Bronchial epithelial cell (primary cell): ENCODE results near the gene TMC1. TPM values are rescaled to one million over a fixed set of nuclear protein-coding genes. Genes with fewer than 3 reads are reported as not detected.

Experiments used
- DNase-seq: peaks from one replicate; pipeline ENCODE4 v3.0.0-alpha.2; 2010; ENCODE audit warnings: low read depth
- FAIRE-seq: peaks from 2 replicates; lab custom pipeline; 2011; peaks lifted over from hg19 to GRCh38; lab: Jason Lieb, UNC
- H3K27me3 ChIP-seq: 2 replicates; pipeline ENCODE4 v1.5.1; 2011; ENCODE audit warnings: low read length; ENCODE audit not compliant: control insufficient read depth, insufficient read depth
- H3K36me3 ChIP-seq: 2 replicates; pipeline ENCODE4 v1.5.1; 2011; ENCODE audit warnings: low read length; ENCODE audit not compliant: control insufficient read depth, insufficient read depth
- H3K4me3 ChIP-seq: 2 replicates; pipeline ENCODE4 v1.5.1; 2011; ENCODE audit warnings: mild to moderate bottlenecking, low read depth, low read length, control low read depth
- CTCF ChIP-seq: IDR thresholded peaks from 2 replicates; pipeline ENCODE4 v1.5.1; 2011; ENCODE audit warnings: mild to moderate bottlenecking, moderate library complexity, low read length, control low read depth, inconsistent platforms; ENCODE audit not compliant: insufficient read depth, severe bottlenecking
- total RNA-seq: library from RNA; depleted of rRNA; stranded (reverse); fragments of >200 nt; gene quantifications from 2 replicates; pipeline ENCODE4 v1.2.1, GENCODE V29; 2014

Gene TMC1
- total RNA-seq, 1 donor from 2014 or later: not detected

- H3K27me3 ChIP-seq: no peaks in the 10 kb centered on the region
- FAIRE-seq (no peak), DNase-seq (peak; percentile 78)
- H3K36me3 ChIP-seq: no peaks in the 10 kb centered on the region
- no peak for TF ChIP-seq CTCF
- no peak overlapping the region for H3K4me3 ChIP-seq
Observed at GRCh38 chr9:72661401-72662135, 140.2 kb downstream of the TMC1 start.

DNA sequence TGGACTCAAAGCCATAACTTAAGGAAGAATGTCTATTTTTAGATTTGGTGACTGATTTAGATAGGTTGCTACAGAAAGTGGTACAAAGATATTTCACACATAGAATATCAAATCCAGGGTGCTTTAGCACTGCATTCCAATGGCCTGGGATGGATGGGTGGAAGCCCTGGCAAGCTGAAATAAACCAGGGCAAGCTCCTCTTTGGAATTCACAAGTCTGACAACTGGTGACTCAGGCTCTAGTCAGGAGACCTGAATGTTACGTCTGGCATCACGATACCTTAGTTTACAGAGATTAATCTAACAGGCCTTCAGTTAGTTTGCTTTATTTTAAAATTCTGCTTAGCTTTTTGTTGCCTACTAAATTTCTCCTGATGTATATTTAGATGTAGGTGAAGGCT, 144.0 kb downstream of the TMC1 start:
- no peak for FAIRE-seq
- H3K27me3 ChIP-seq: no peaks in the 10 kb centered on the region
- no peaks in the 10 kb centered on the region for H3K36me3 ChIP-seq
- no peak for TF ChIP-seq CTCF
- peak; percentile 87 for DNase-seq
- H3K4me3 ChIP-seq: no peak overlapping the region

DNA sequence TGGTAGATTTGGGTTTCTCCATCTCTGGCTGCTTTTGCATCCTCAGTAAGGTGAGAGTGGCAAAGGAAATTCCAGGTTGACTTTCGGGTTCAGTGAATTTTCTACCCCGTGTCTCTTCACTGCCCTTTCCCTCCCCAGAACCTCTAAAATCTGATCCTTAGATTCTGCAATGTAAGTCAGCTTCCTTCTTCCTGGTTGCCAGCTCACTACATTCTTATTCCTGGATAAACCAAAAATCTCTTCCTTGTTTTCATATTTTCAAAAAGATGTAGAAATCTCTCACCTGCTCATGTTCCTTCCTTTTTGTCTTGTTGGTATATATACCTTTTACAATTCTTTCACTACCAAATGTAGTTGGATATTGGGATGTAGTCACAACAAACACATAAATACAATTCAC, 145.8 kb downstream of the TMC1 start:
- Histone ChIP-seq H3K36me3 (no peaks in the 10 kb centered on the region), H3K4me3 (no peak overlapping the region), H3K27me3 (no peaks in the 10 kb centered on the region)
- TF ChIP-seq CTCF: no peak
- FAIRE-seq: no peak
- peak; percentile 36 for DNase-seq

DNA sequence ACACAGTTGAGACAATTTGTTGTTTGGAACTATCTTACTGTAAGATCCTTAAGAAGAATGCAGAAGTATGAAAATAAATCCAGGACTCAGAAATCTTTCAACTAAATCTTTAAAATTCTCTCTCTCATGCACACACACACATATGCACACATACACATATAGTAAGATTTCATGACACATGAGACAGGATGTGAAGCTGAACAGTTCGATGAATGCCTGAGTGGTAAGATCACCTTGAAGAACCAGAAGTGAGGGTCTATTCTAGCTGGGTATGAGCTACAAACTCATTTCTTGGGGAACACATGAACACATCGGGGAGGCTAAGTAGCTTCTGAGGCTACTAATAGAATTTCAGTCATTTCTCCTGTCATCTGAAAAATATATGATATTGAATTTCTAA, 153.6 kb downstream of the TMC1 start:
- Histone ChIP-seq H3K27me3 (no peaks in the 10 kb centered on the region), H3K36me3 (no peaks in the 10 kb centered on the region), H3K4me3 (no peak overlapping the region)
- TF ChIP-seq CTCF: no peak
- DNase-seq (peak; percentile 77), FAIRE-seq (no peak)

GRCh38 chr9:72675586-72675985, 154.2 kb downstream of the TMC1 start:
- peak; percentile 89 for DNase-seq
- TF ChIP-seq CTCF: no peak
- no peaks in the 10 kb centered on the region for H3K27me3 ChIP-seq
- no peaks in the 10 kb centered on the region for H3K36me3 ChIP-seq
- no peak overlapping the region for H3K4me3 ChIP-seq
- FAIRE-seq: no peak
